Measurements from ENCODE around the gene MAPK4.

DNA sequence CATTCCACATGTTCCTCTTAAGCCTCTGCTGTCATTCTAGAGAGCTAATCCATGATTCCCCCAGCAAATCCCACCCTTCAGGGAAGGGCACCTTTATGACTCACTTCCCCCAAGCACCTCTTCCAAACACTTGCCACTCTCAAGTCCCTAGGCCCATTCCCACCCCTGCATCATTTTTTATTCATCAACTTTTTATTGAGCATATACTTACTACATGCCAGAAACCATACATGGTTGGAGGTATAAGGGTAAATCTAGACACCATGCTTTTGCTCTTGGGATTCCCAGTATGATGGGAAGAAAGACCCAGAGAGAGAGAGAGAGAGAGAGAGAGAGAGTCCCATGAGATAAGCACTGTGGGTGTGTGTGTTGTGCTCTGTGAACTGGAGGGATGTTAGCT lies 87.9 kb downstream of the MAPK4 start:
- TF ChIP-seq, protein P1, sequence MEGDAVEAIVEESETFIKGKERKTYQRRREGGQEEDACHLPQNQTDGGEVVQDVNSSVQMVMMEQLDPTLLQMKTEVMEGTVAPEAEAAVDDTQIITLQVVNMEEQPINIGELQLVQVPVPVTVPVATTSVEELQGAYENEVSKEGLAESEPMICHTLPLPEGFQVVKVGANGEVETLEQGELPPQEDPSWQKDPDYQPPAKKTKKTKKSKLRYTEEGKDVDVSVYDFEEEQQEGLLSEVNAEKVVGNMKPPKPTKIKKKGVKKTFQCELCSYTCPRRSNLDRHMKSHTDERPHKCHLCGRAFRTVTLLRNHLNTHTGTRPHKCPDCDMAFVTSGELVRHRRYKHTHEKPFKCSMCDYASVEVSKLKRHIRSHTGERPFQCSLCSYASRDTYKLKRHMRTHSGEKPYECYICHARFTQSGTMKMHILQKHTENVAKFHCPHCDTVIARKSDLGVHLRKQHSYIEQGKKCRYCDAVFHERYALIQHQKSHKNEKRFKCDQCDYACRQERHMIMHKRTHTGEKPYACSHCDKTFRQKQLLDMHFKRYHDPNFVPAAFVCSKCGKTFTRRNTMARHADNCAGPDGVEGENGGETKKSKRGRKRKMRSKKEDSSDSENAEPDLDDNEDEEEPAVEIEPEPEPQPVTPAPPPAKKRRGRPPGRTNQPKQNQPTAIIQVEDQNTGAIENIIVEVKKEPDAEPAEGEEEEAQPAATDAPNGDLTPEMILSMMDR (IDR thresholded peaks at IDR 0.05): no peak
- no peak for TF ChIP-seq POLR2AphosphoS5 (IDR thresholded peaks at IDR 0.05)
- TF ChIP-seq POLR2A (IDR thresholded peaks at IDR 0.05): no peak

All from breast epithelium (tissue), 3 donors.